Measurements from ENCODE around the gene TYSND1.

DNA sequence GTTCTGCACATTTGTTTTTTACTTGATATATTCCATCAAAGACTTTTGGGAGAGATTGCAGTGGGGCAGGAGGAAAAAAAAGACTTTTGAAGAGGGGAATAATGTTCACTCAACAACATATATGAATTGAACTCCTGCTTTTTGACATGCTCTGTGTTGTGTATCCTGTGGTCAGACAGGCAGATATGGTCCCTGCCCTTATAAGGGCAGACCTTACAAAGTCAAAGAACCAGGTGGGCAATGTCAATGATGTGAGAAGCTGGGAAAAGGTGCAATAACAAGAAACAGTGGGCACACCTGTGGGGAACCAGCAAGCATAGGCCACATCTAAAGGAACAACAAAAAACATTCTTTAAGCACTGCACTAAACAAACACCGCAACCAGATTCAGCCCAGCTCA, 22.1 kb downstream of the TYSND1 start:
- TF ChIP-seq POLR2AphosphoS5 (IDR thresholded peaks at IDR 0.05; ENCODE audit: low read depth, low read length) (no peak), SIN3A (IDR thresholded peaks at IDR 0.05; ENCODE audit: borderline replicate concordance, insufficient read depth, low read length) (no peak), TAF1 (IDR thresholded peaks at IDR 0.05; ENCODE audit: borderline replicate concordance, insufficient read depth, low read length) (no peak), FOXP2 (optimal IDR thresholded peaks at IDR 0.05; ENCODE audit: borderline replicate concordance, extremely low read depth, extremely low read length, insufficient read depth) (no peak)
- TF ChIP-seq, protein P1, sequence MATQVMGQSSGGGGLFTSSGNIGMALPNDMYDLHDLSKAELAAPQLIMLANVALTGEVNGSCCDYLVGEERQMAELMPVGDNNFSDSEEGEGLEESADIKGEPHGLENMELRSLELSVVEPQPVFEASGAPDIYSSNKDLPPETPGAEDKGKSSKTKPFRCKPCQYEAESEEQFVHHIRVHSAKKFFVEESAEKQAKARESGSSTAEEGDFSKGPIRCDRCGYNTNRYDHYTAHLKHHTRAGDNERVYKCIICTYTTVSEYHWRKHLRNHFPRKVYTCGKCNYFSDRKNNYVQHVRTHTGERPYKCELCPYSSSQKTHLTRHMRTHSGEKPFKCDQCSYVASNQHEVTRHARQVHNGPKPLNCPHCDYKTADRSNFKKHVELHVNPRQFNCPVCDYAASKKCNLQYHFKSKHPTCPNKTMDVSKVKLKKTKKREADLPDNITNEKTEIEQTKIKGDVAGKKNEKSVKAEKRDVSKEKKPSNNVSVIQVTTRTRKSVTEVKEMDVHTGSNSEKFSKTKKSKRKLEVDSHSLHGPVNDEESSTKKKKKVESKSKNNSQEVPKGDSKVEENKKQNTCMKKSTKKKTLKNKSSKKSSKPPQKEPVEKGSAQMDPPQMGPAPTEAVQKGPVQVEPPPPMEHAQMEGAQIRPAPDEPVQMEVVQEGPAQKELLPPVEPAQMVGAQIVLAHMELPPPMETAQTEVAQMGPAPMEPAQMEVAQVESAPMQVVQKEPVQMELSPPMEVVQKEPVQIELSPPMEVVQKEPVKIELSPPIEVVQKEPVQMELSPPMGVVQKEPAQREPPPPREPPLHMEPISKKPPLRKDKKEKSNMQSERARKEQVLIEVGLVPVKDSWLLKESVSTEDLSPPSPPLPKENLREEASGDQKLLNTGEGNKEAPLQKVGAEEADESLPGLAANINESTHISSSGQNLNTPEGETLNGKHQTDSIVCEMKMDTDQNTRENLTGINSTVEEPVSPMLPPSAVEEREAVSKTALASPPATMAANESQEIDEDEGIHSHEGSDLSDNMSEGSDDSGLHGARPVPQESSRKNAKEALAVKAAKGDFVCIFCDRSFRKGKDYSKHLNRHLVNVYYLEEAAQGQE (IDR thresholded peaks at IDR 0.05; ENCODE audit: insufficient read depth in 1 of 2, low read depth in 2 of 2, low read length in 2 of 2), result no peak
